Subcutaneous abdominal adipose tissue (tissue), 5 donors: ENCODE data around the gene MAOA.
A peak's percentile ranks its signal among the peaks of the same experiment; 100 is the strongest.
"Not testable (repeated sequence)": the region's sequence is repeated elsewhere in the genome, so short reads cannot be mapped to it uniquely, and the experiment has no call there.

ENCODE experiments used
- H3K27ac ChIP-seq: one replicate; pipeline ENCODE4 v1.7.0; 2013; ENCODE audit warnings: low read depth, mild to moderate bottlenecking, inconsistent platforms, low read length, moderate library complexity
- H3K27me3 ChIP-seq, 5 donors: one replicate each; pipeline ENCODE4 v1.7.0; 2013; ENCODE audit warnings: low read length in 5 of 5, inconsistent platforms in 1 of 5; ENCODE audit not compliant: control insufficient read depth in 5 of 5, insufficient read depth in 4 of 5
- H3K36me3 ChIP-seq, 5 donors: one replicate each; pipeline ENCODE4 v1.7.0; 2013; ENCODE audit warnings: low read length in 5 of 5; ENCODE audit not compliant: control insufficient read depth in 5 of 5, insufficient read depth in 5 of 5
- H3K4me1 ChIP-seq, 5 donors: one replicate each; pipeline ENCODE4 v1.7.0; 2013; ENCODE audit warnings: low read length in 5 of 5, mild to moderate bottlenecking in 3 of 5, moderate library complexity in 1 of 5; ENCODE audit not compliant: control insufficient read depth in 5 of 5, insufficient read depth in 5 of 5
- H3K4me3 ChIP-seq, 5 donors: one replicate each; pipeline ENCODE4 v1.7.0; 2013; ENCODE audit warnings: low read length in 5 of 5, low read depth in 1 of 5
- H3K9ac ChIP-seq, 5 donors: one replicate each; pipeline ENCODE4 v1.7.0; 2013; ENCODE audit warnings: low read length in 5 of 5, mild to moderate bottlenecking in 4 of 5, moderate library complexity in 3 of 5
- H3K9me3 ChIP-seq, 5 donors: one replicate each; pipeline ENCODE4 v1.7.0; 2013; ENCODE audit warnings: low read length in 5 of 5; ENCODE audit not compliant: control insufficient read depth in 5 of 5
- donor health status: healthy.
- donor health status: healthy.
- donor health status: healthy.
- donor health status: healthy.
- donor health status: healthy.

The MAOA gene

GRCh38 chrX:43656005-43656494, at the start of gene MAOA:
MAOA (plus strand) TSS chrX:43656299; CDS start chrX:43656342, 43 bp downstream.
- peaks cover 1 to 18% (median 12%) of the 10 kb centered on the region in 5 donors for H3K4me1 ChIP-seq

DNA sequence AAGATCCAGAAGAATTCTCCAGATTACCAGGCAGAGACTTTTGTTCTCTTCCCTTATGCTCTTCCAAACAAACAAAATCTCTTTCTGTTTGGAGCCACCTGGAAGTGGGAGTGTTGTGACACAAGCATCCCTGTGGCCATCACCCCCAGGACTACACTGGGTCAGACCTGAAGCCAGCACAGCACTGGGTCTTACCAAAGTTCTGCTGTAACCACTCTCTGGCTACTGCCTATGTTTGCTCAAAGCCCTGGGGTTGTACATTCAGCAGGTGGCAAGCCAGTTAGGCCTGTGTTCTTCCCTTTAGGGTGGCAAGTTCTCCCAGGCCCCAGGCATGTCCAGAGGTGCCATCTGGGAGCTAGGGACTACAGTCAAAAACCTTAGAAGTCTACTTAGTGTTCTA, 43.7 kb upstream of the MAOA start:
- H3K27ac ChIP-seq = no peak overlapping the region
- H3K4me1 ChIP-seq = no peaks in the 10 kb centered on the region
- H3K27me3 ChIP-seq = peaks cover 0 to 6% (median 5%) of the 10 kb centered on the region in 5 donors
- H3K9me3 ChIP-seq = no peaks in the 10 kb centered on the region
- H3K4me3 ChIP-seq = no peak overlapping the region
- no peaks in the 10 kb centered on the region for H3K36me3 ChIP-seq
- H3K9ac ChIP-seq = no peak overlapping the region

More at GRCh38 chrX:43656005-43656494, at the start of gene MAOA:
- Histone ChIP-seq H3K4me3 (peak within 1 kb of the TSS; percentile 71 to 87 (median 81)), H3K9me3 (no peaks in the 10 kb centered on the region), H3K27ac (peak within 1 kb of the TSS; percentile 91), H3K36me3 (no peaks in the 10 kb centered on the region), H3K27me3 (peaks cover 0 to 18% (median 2%) of the 10 kb centered on the region in 5 donors), H3K9ac (peak within 1 kb of the TSS; percentile 52 to 83 (median 74))

GRCh38 chrX:43615660-43616059, 40.4 kb upstream of the MAOA start:
- Histone ChIP-seq H3K4me3 (no peak overlapping the region), H3K36me3 (no peaks in the 10 kb centered on the region), H3K27me3 (peaks cover 0 to 6% (median 5%) of the 10 kb centered on the region in 5 donors), H3K27ac (no peak overlapping the region), H3K9me3 (no peaks in the 10 kb centered on the region), H3K9ac (no peak overlapping the region), H3K4me1 (no peaks in the 10 kb centered on the region)

- H3K9ac ChIP-seq = no peak overlapping the region
- H3K27me3 ChIP-seq = peaks cover 0 to 5% (median under 1%) of the 10 kb centered on the region in 5 donors
- no peaks in the 10 kb centered on the region for H3K36me3 ChIP-seq
- H3K27ac ChIP-seq = no peak overlapping the region
- H3K4me1 ChIP-seq = no peaks in the 10 kb centered on the region
- no peak overlapping the region for H3K4me3 ChIP-seq
- no peaks in the 10 kb centered on the region for H3K9me3 ChIP-seq
Measured at GRCh38 chrX:43618366-43619205, 37.5 kb upstream of the MAOA start.

- not testable (repeated sequence) for H3K36me3 ChIP-seq, H3K27ac ChIP-seq, H3K27me3 ChIP-seq
Measured at GRCh38 chrX:43619861-43620260, 36.2 kb upstream of the MAOA start.

GRCh38 chrX:43627147-43627546, 29.0 kb upstream of the MAOA start:
- Histone ChIP-seq H3K27me3 (peaks cover 0 to 11% (median 5%) of the 10 kb centered on the region in 5 donors), H3K27ac (no peak overlapping the region), H3K9me3 (no peaks in the 10 kb centered on the region)

More at GRCh38 chrX:43619861-43620260, 36.2 kb upstream of the MAOA start:
- H3K9me3 ChIP-seq, H3K4me3 ChIP-seq, H3K9ac ChIP-seq, H3K4me1 ChIP-seq: not testable (repeated sequence)

GRCh38 chrX:43627669-43628068, 28.4 kb upstream of the MAOA start:
- H3K27me3 ChIP-seq = peaks cover 0 to 11% (median 5%) of the 10 kb centered on the region in 5 donors
- H3K4me1 ChIP-seq = no peaks in the 10 kb centered on the region
- H3K27ac ChIP-seq = no peak overlapping the region
- H3K4me3 ChIP-seq = no peak overlapping the region
- H3K9ac ChIP-seq = no peak overlapping the region
- H3K9me3 ChIP-seq = no peaks in the 10 kb centered on the region
- H3K36me3 ChIP-seq = no peaks in the 10 kb centered on the region

More at GRCh38 chrX:43627147-43627546, 29.0 kb upstream of the MAOA start:
- Histone ChIP-seq H3K4me1 (no peaks in the 10 kb centered on the region), H3K9ac (no peak overlapping the region), H3K4me3 (no peak overlapping the region), H3K36me3 (no peaks in the 10 kb centered on the region)

- no peaks in the 10 kb centered on the region for H3K4me1 ChIP-seq
- H3K9me3 ChIP-seq = no peaks in the 10 kb centered on the region
- no peak overlapping the region for H3K27ac ChIP-seq
- no peaks in the 10 kb centered on the region for H3K36me3 ChIP-seq
- H3K9ac ChIP-seq = no peak overlapping the region
- no peak overlapping the region for H3K4me3 ChIP-seq
- peaks cover 0 to 11% (median 5%) of the 10 kb centered on the region in 5 donors for H3K27me3 ChIP-seq
Measured at GRCh38 chrX:43629229-43629628, 26.9 kb upstream of the MAOA start.

- peaks cover 0 to 2% (median 0%) of the 10 kb centered on the region in 5 donors for H3K9me3 ChIP-seq
- no peak overlapping the region for H3K9ac ChIP-seq
- H3K27ac ChIP-seq = no peak overlapping the region
- no peaks in the 10 kb centered on the region for H3K4me1 ChIP-seq
- no peak overlapping the region for H3K4me3 ChIP-seq
- H3K27me3 ChIP-seq = peaks cover 0 to 11% (median 5%) of the 10 kb centered on the region in 5 donors
- H3K36me3 ChIP-seq = no peaks in the 10 kb centered on the region
Measured at GRCh38 chrX:43631841-43632240, 24.3 kb upstream of the MAOA start.

DNA sequence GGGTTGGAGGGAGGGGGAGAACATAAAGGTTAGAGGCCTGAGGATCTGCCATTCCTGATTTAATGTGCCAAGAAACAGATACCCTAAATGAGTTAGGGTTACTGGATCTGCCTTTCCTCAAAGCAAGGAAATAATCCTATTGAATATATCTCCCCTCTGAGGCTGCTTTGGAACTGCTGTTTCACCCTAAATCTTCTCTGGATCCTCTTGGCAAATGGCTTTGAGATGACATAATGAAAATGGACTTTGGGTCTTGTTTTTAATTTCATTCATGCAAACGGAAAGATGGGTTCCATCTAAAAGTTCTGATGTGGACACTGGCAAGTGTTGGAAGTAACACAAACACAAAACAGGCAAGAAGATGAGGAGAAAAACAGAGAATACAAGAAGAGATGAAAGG, 23.0 kb upstream of the MAOA start:
- H3K9me3 ChIP-seq = peaks cover 0 to 2% (median 0%) of the 10 kb centered on the region in 5 donors
- H3K9ac ChIP-seq = no peak overlapping the region
- H3K4me3 ChIP-seq = no peak overlapping the region
- peaks cover 0 to 6% (median 0%) of the 10 kb centered on the region in 5 donors for H3K27me3 ChIP-seq
- H3K27ac ChIP-seq = no peak overlapping the region
- H3K36me3 ChIP-seq = no peaks in the 10 kb centered on the region
- no peaks in the 10 kb centered on the region for H3K4me1 ChIP-seq
